Uterus (tissue), 4 donors: Measurements from ENCODE around the gene NKX1-1. TPM values are rescaled to one million over a fixed set of nuclear protein-coding genes. Genes with fewer than 3 reads are reported as not detected.

Experiments
- total RNA-seq, 4 donors: library from RNA; depleted of rRNA in 3 of 4; stranded (reverse); fragments of >200 nt in 3 of 4; gene quantifications; one replicate each; pipeline versions ENCODE4 v1.1.0 to v1.2.4, GENCODE V29; 2014 to 2023
- donor health status: DM: yes; HTN: yes; CAD: no.

The NKX1-1 gene
- total RNA-seq, 4 donors from 2014 or later, result not detected

Other genes starting within 250 kb of the NKX1-1 start
- 100 to 1,000 TPM in 2 of 4 donors, 10 to 100 TPM in 2; 60.6 to 262 (median 115) TPM for gene SPON2, start 233.9 kb downstream of the NKX1-1 start, total RNA-seq
- 100 to 1,000 TPM; 104 to 193 (median 162) TPM for gene CTBP1, start 157.3 kb downstream of the NKX1-1 start, total RNA-seq
- gene MAEA, start 116.6 kb downstream of the NKX1-1 start, total RNA-seq, result 10 to 100 TPM; 32.3 to 70.7 (median 67.8) TPM
- 10 to 100 TPM; 13.1 to 37.2 (median 19.3) TPM for gene UVSSA, start 59.2 kb downstream of the NKX1-1 start, total RNA-seq